Upper lobe of left lung (tissue), 6 donors: ENCODE measurements around the gene PEX12. TPM values are rescaled to one million over a fixed set of nuclear protein-coding genes. Genes with fewer than 3 reads are reported as not detected.
"Not testable (repeated sequence)": the region's sequence is repeated elsewhere in the genome, so short reads cannot be mapped to it uniquely, and the experiment has no call there.

ENCODE experiments used
- ATAC-seq, 2 donors: fragments of 200-7000 bp; cut with Tn5 transposase; one replicate each; pipeline ENCODE4 v1.9.1; 2022; ENCODE audit warnings: mild to moderate bottlenecking in 2 of 2, moderate library complexity in 2 of 2; ENCODE audit not compliant: low FRiP score in 2 of 2
- DNase-seq, 2 donors: peaks; one replicate each; pipeline ENCODE4 v3.0.0-alpha.2; 2019 to 2020
- H3K27ac ChIP-seq, 4 donors: fragments of 200-600 bp; sonication (generic); one replicate each; pipeline ENCODE4 v1.5.1; 2016 to 2019
- H3K27me3 ChIP-seq, 4 donors: fragments of 200-600 bp; sonication (generic); one replicate each; pipeline ENCODE4 v1.5.1; 2017 to 2019
- H3K36me3 ChIP-seq, 4 donors: fragments of 200-600 bp; sonication (generic); one replicate each; pipeline ENCODE4 v1.5.1; 2016 to 2019
- H3K4me1 ChIP-seq, 4 donors: fragments of 200-600 bp; sonication (generic); one replicate each; pipeline ENCODE4 v1.5.1; 2018 to 2019
- H3K4me3 ChIP-seq, 4 donors: fragments of 200-600 bp; sonication (generic); one replicate each; pipeline ENCODE4 v1.5.1; 2017 to 2019; ENCODE audit warnings: mild to moderate bottlenecking in 2 of 4, moderate library complexity in 1 of 4
- H3K9me3 ChIP-seq, 4 donors: fragments of 200-600 bp; sonication (generic); one replicate each; pipeline ENCODE4 v1.5.1; 2018 to 2019
- CTCF ChIP-seq, 6 experiments: fragments of 450-650 bp in 4 of 6; fragments of 200-600 bp in 2 of 6; sonication (generic) in 2 of 6; IDR thresholded peaks; one replicate each; pipeline ENCODE4 v1.5.1; 2016 to 2019; ENCODE audit warnings: antibody characterized with exemption in 6 of 6
- EP300 ChIP-seq, 4 donors: sonication (generic); formaldehyde crosslinking; IDR thresholded peaks; one replicate each; pipeline ENCODE4 v1.5.1; 2017; ENCODE audit warnings: antibody characterized with exemption in 4 of 4, control low read depth in 2 of 4
- POLR2A ChIP-seq, 4 donors: fragments of 450-650 bp; IDR thresholded peaks; one replicate each; pipeline ENCODE4 v1.5.1; 2016 to 2017; ENCODE audit warnings: antibody characterized with exemption in 4 of 4, mild to moderate bottlenecking in 2 of 4
- POLR2AphosphoS5 ChIP-seq, 2 donors: sonication (generic); formaldehyde crosslinking; IDR thresholded peaks; one replicate each; pipeline ENCODE4 v1.5.1; 2017; ENCODE audit warnings: antibody characterized with exemption in 2 of 2
- WGBS, 2 donors: methylation state at CpG; one replicate each; pipeline ENCODE4 v1.1.5; 2017 to 2018; 5-methylcytosine and 5-hydroxymethylcytosine counted together
- total RNA-seq, 6 donors: library from RNA; depleted of rRNA in 4 of 6; stranded (reverse); fragments of >200 nt in 4 of 6; gene quantifications; one replicate each; pipeline versions ENCODE4 v1.1.0 to v1.2.1, GENCODE V29; 2016 to 2021
- donor health status: DM: no; HTN: no; CAD: no; lungs with moderate emphysema.
- donor health status: DM: no; HTN: yes; CAD: no; lungs with severe emphysema.

The PEX12 gene
- total RNA-seq, 6 donors from 2014 or later, result 3.8 to 6.6 (median 5.2) TPM

GRCh38 chr17:35537601-35538141, 40.7 kb downstream of the PEX12 start, which contains the start of gene SLFN12L:
SLFN12L (minus strand) TSS chr17:35537678; CDS start chr17:35522364, 15,314 bp downstream.
- TF ChIP-seq POLR2A (IDR thresholded peaks at IDR 0.05), result no peak
- TF ChIP-seq CTCF (IDR thresholded peaks at IDR 0.05), result no peak
- TF ChIP-seq EP300 (IDR thresholded peaks at IDR 0.05), result no peak
- no peak for TF ChIP-seq POLR2AphosphoS5 (IDR thresholded peaks at IDR 0.05)
- ATAC-seq (peak in 1 of 2 donors; percentile 46), DNase-seq (no peak)
- no peaks in the 10 kb centered on the region for H3K9me3 ChIP-seq
- H3K4me1 ChIP-seq, result peaks cover 17 to 56% (median 36%) of the 10 kb centered on the region in 4 donors
- WGBS, 2 donors, result 43 to 61% methylated on average over 2 of the region's 2 CpGs
- H3K36me3 ChIP-seq, result no peaks in the 10 kb centered on the region
- no peaks in the 10 kb centered on the region for H3K27me3 ChIP-seq
- peak within 1 kb of the TSS in 3 of 4 donors; percentile 10 to 31 (median 21) for H3K4me3 ChIP-seq
- H3K27ac ChIP-seq, result peak within 1 kb of the TSS; percentile 37 to 72 (median 52)

GRCh38 chr17:35536664-35537171, 41.7 kb downstream of the PEX12 start:
- no peak for TF ChIP-seq EP300 (IDR thresholded peaks at IDR 0.05)
- H3K4me1 ChIP-seq, result peaks cover 17 to 48% (median 31%) of the 10 kb centered on the region in 4 donors
- no peaks in the 10 kb centered on the region for H3K9me3 ChIP-seq
- ATAC-seq (no peak), DNase-seq (no peak)
- 63 to 72% methylated on average over 13 of the region's 13 CpGs for WGBS, 2 donors
- H3K4me3 ChIP-seq, result peak overlapping the region in 3 of 4 donors; percentile 10 to 31 (median 21)
- no peaks in the 10 kb centered on the region for H3K27me3 ChIP-seq
- H3K36me3 ChIP-seq, result no peaks in the 10 kb centered on the region
- peak overlapping the region; percentile 37 to 72 (median 52) for H3K27ac ChIP-seq

GRCh38 chr17:35535406-35535805, 43.0 kb downstream of the PEX12 start:
- peak overlapping the region in 3 of 4 donors; percentile 7 to 31 (median 12) for H3K4me3 ChIP-seq
- peaks cover 16 to 40% (median 23%) of the 10 kb centered on the region in 4 donors for H3K4me1 ChIP-seq
- H3K9me3 ChIP-seq, ATAC-seq, H3K27me3 ChIP-seq, DNase-seq, H3K36me3 ChIP-seq: not testable (repeated sequence)
- H3K27ac ChIP-seq, result peak overlapping the region in 2 of 4 donors; percentile 45 to 49
- 85 to 90% methylated on average over 9 of the region's 9 CpGs for WGBS, 2 donors

GRCh38 chr17:35534576-35535093, 43.7 kb downstream of the PEX12 start:
- H3K27ac ChIP-seq, result peak overlapping the region in 1 of 4 donors; percentile 50
- H3K36me3 ChIP-seq, result no peaks in the 10 kb centered on the region
- TF ChIP-seq EP300 (IDR thresholded peaks at IDR 0.05) (no peak), POLR2AphosphoS5 (IDR thresholded peaks at IDR 0.05) (no peak), CTCF (IDR thresholded peaks at IDR 0.05) (no peak), POLR2A (IDR thresholded peaks at IDR 0.05) (no peak)
- H3K27me3 ChIP-seq, result no peaks in the 10 kb centered on the region
- H3K4me1 ChIP-seq, result peaks cover 10 to 32% (median 16%) of the 10 kb centered on the region in 4 donors
- no peaks in the 10 kb centered on the region for H3K9me3 ChIP-seq
- 68 to 75% methylated on average over 3 of the region's 3 CpGs for WGBS, 2 donors
- no peak for DNase-seq
- H3K4me3 ChIP-seq, result peak overlapping the region in 1 of 4 donors; percentile 3
- no peak for ATAC-seq

- Histone ChIP-seq H3K27ac (peak overlapping the region in 1 of 4 donors; percentile 33), H3K4me1 (peaks cover 0 to 3% (median 0%) of the 10 kb centered on the region in 4 donors), H3K36me3 (no peaks in the 10 kb centered on the region), H3K27me3 (no peaks in the 10 kb centered on the region), H3K9me3 (no peaks in the 10 kb centered on the region), H3K4me3 (no peak overlapping the region)
- ATAC-seq (no peak), DNase-seq (no peak)
- 58 to 75% methylated on average over 1 of the region's 1 CpG for WGBS, 2 donors
- TF ChIP-seq CTCF (IDR thresholded peaks at IDR 0.05), result no peak
- no peak for TF ChIP-seq POLR2A (IDR thresholded peaks at IDR 0.05)
- no peak for TF ChIP-seq POLR2AphosphoS5 (IDR thresholded peaks at IDR 0.05)
- no peak for TF ChIP-seq EP300 (IDR thresholded peaks at IDR 0.05)
These were observed 47.2 kb downstream of the PEX12 start for GRCh38 chr17:35531160-35531559.
